ENCODE measurements around the gene CERS3.

CERS3 gene

DNA sequence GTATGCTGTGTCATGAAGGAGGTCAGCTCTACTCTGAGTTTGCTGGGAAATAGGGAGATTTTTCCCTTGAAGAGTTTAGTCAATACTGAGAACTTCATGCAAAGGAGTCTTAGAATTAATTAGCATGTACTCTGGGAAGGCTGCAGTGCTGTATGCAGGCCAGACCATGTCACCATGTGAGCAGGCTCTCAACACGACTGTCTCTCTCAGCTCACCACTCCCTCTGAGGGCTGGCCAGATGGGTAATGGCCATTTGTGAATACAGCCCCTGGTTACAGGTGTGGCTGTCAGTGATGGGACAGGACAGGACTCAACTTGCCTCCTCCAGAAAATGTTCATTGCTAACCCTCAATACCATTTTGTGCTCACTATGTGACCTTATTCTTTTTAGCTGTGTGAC lies 5.1 kb upstream of the CERS3 start:
- Histone ChIP-seq H3K4me1 (ENCODE audit: control insufficient read depth in 5 of 5, insufficient read depth in 5 of 5, low read length in 5 of 5) (peaks cover 0 to 15% (median 4%) of the 10 kb centered on the region in 5 donors), H3K9me3 (ENCODE audit: control insufficient read depth in 5 of 5, low read length in 5 of 5) (no peaks in the 10 kb centered on the region), H3K27me3 (ENCODE audit: control insufficient read depth in 5 of 5, insufficient read depth in 4 of 5, low read length in 5 of 5) (peaks cover 0 to 8% (median 0%) of the 10 kb centered on the region in 5 donors), H3K36me3 (ENCODE audit: control insufficient read depth in 5 of 5, insufficient read depth in 5 of 5, low read length in 5 of 5) (no peaks in the 10 kb centered on the region), H3K27ac (ENCODE audit: low read depth, low read length) (no peak overlapping the region), H3K9ac (ENCODE audit: low read length in 5 of 5) (no peak overlapping the region), H3K4me3 (ENCODE audit: low read depth in 1 of 5, low read length in 5 of 5) (no peak overlapping the region)

- Histone ChIP-seq H3K9ac (ENCODE audit: low read length in 5 of 5) (no peak overlapping the region), H3K27me3 (ENCODE audit: control insufficient read depth in 5 of 5, insufficient read depth in 4 of 5, low read length in 5 of 5) (peaks cover 0 to 8% (median 0%) of the 10 kb centered on the region in 5 donors), H3K9me3 (ENCODE audit: control insufficient read depth in 5 of 5, low read length in 5 of 5) (no peaks in the 10 kb centered on the region), H3K27ac (ENCODE audit: low read depth, low read length) (no peak overlapping the region), H3K4me1 (ENCODE audit: control insufficient read depth in 5 of 5, insufficient read depth in 5 of 5, low read length in 5 of 5) (peaks cover 0 to 15% (median 4%) of the 10 kb centered on the region in 5 donors), H3K4me3 (ENCODE audit: low read depth in 1 of 5, low read length in 5 of 5) (no peak overlapping the region), H3K36me3 (ENCODE audit: control insufficient read depth in 5 of 5, insufficient read depth in 5 of 5, low read length in 5 of 5) (no peaks in the 10 kb centered on the region)
These were observed 3.1 kb upstream of the CERS3 start for GRCh38 chr15:100531823-100532327.

DNA sequence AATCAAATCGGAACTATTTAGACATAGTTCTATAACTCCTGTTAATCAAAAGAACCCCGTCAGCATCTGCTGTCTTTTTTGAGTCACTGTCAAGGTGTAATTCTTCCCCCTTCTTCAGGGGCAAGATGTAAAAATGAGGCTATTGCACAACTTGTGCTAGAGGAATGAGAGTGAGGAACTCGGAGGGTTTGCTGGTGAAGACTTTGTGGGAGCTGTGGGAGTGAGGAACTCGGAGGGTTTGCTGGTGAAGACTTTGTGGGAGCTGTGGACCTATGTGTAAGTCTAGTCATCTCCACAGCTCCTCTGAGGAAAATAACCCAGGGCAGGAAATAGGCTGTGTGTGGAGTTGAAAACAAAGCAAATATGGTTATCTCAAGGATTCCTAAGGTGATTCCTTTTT lies 2.5 kb upstream of the CERS3 start:
- Histone ChIP-seq H3K36me3 (ENCODE audit: control insufficient read depth in 5 of 5, insufficient read depth in 5 of 5, low read length in 5 of 5) (no peaks in the 10 kb centered on the region), H3K4me3 (ENCODE audit: low read depth in 1 of 5, low read length in 5 of 5) (no peak overlapping the region), H3K9ac (ENCODE audit: low read length in 5 of 5) (no peak overlapping the region), H3K9me3 (ENCODE audit: control insufficient read depth in 5 of 5, low read length in 5 of 5) (no peaks in the 10 kb centered on the region), H3K4me1 (ENCODE audit: control insufficient read depth in 5 of 5, insufficient read depth in 5 of 5, low read length in 5 of 5) (peaks cover 0 to 20% (median 10%) of the 10 kb centered on the region in 5 donors), H3K27me3 (ENCODE audit: control insufficient read depth in 5 of 5, insufficient read depth in 4 of 5, low read length in 5 of 5) (peaks cover 0 to 8% (median 0%) of the 10 kb centered on the region in 5 donors), H3K27ac (ENCODE audit: low read depth, low read length) (no peak overlapping the region)

DNA sequence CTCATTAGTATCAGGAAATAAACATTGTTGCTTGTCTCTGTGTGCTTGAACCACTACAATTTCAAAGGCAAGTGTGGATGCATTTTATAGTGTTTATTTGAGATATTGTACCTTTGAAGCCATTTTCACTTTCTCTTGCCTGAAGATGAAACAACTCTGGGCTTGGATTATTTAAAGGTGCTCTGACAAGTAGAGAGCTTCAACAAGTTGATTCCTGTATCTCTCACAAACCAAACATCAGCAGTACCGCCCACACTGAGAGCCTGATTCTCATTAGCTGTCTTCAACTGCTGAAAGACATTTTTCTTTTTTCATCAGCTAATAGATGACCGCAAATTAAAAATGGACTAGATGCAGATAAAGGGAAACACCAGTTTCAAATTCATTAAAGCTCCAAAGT lies 806 bp upstream of the CERS3 start:
- H3K36me3 ChIP-seq (ENCODE audit: control insufficient read depth in 5 of 5, insufficient read depth in 5 of 5, low read length in 5 of 5): no peaks in the 10 kb centered on the region
- H3K27me3 ChIP-seq (ENCODE audit: control insufficient read depth in 5 of 5, insufficient read depth in 4 of 5, low read length in 5 of 5): peaks cover 0 to 8% (median 0%) of the 10 kb centered on the region in 5 donors
- peaks cover 2 to 27% (median 20%) of the 10 kb centered on the region in 5 donors for H3K4me1 ChIP-seq (ENCODE audit: control insufficient read depth in 5 of 5, insufficient read depth in 5 of 5, low read length in 5 of 5)
- H3K4me3 ChIP-seq (ENCODE audit: low read depth in 1 of 5, low read length in 5 of 5): no peak overlapping the region
- H3K27ac ChIP-seq (ENCODE audit: low read depth, low read length): no peak overlapping the region
- no peak overlapping the region for H3K9ac ChIP-seq (ENCODE audit: low read length in 5 of 5)
- no peaks in the 10 kb centered on the region for H3K9me3 ChIP-seq (ENCODE audit: control insufficient read depth in 5 of 5, low read length in 5 of 5)

DNA sequence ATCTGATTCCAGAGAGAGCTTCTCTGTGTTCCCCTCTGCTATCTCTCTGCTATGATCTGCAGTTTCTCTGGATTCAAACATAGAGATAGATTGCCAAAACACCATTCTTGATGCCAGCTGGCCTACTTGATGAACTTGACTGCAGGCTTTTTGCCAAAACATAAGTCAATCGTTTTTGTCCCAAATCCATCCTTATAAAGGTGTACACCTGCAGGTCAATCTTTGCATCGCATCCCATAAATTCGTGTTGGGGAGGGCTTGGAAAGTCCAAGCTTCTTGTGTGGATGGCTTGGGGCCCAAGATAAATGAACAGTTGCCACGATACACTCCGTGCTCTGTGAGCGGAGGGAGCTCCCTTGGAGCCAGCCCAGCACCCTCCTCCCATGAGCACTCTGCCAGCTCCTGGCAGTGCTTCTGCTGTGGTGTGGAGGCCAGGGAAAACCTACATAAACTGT lies 2.7 kb downstream of the CERS3 start:
- Histone ChIP-seq H3K9me3 (ENCODE audit: control insufficient read depth in 5 of 5, low read length in 5 of 5) (no peaks in the 10 kb centered on the region), H3K27me3 (ENCODE audit: control insufficient read depth in 5 of 5, insufficient read depth in 4 of 5, low read length in 5 of 5) (no peaks in the 10 kb centered on the region), H3K36me3 (ENCODE audit: control insufficient read depth in 5 of 5, insufficient read depth in 5 of 5, low read length in 5 of 5) (no peaks in the 10 kb centered on the region), H3K4me3 (ENCODE audit: low read depth in 1 of 5, low read length in 5 of 5) (no peak overlapping the region), H3K9ac (ENCODE audit: low read length in 5 of 5) (no peak overlapping the region), H3K27ac (ENCODE audit: low read depth, low read length) (no peak overlapping the region), H3K4me1 (ENCODE audit: control insufficient read depth in 5 of 5, insufficient read depth in 5 of 5, low read length in 5 of 5) (peaks cover 2 to 27% (median 17%) of the 10 kb centered on the region in 5 donors)

GRCh38 chr15:100525436-100525835 lies 3.3 kb downstream of the CERS3 start:
- Histone ChIP-seq H3K4me1 (ENCODE audit: control insufficient read depth in 5 of 5, insufficient read depth in 5 of 5, low read length in 5 of 5) (peaks cover 2 to 27% (median 17%) of the 10 kb centered on the region in 5 donors), H3K9ac (ENCODE audit: low read length in 5 of 5) (no peak overlapping the region), H3K4me3 (ENCODE audit: low read depth in 1 of 5, low read length in 5 of 5) (no peak overlapping the region), H3K27ac (ENCODE audit: low read depth, low read length) (no peak overlapping the region), H3K27me3 (ENCODE audit: control insufficient read depth in 5 of 5, insufficient read depth in 4 of 5, low read length in 5 of 5) (no peaks in the 10 kb centered on the region), H3K36me3 (ENCODE audit: control insufficient read depth in 5 of 5, insufficient read depth in 5 of 5, low read length in 5 of 5) (no peaks in the 10 kb centered on the region), H3K9me3 (ENCODE audit: control insufficient read depth in 5 of 5, low read length in 5 of 5) (no peaks in the 10 kb centered on the region)

GRCh38 chr15:100524326-100524725 lies 4.4 kb downstream of the CERS3 start:
- Histone ChIP-seq H3K27me3 (ENCODE audit: control insufficient read depth in 5 of 5, insufficient read depth in 4 of 5, low read length in 5 of 5) (no peaks in the 10 kb centered on the region), H3K4me3 (ENCODE audit: low read depth in 1 of 5, low read length in 5 of 5) (no peak overlapping the region), H3K9ac (ENCODE audit: low read length in 5 of 5) (no peak overlapping the region), H3K27ac (ENCODE audit: low read depth, low read length) (no peak overlapping the region), H3K9me3 (ENCODE audit: control insufficient read depth in 5 of 5, low read length in 5 of 5) (no peaks in the 10 kb centered on the region), H3K4me1 (ENCODE audit: control insufficient read depth in 5 of 5, insufficient read depth in 5 of 5, low read length in 5 of 5) (peaks cover 2 to 27% (median 21%) of the 10 kb centered on the region in 5 donors), H3K36me3 (ENCODE audit: control insufficient read depth in 5 of 5, insufficient read depth in 5 of 5, low read length in 5 of 5) (no peaks in the 10 kb centered on the region)

GRCh38 chr15:100521907-100522306 lies 6.8 kb downstream of the CERS3 start:
- Histone ChIP-seq H3K27ac (ENCODE audit: low read depth, low read length) (no peak overlapping the region), H3K4me1 (ENCODE audit: control insufficient read depth in 5 of 5, insufficient read depth in 5 of 5, low read length in 5 of 5) (peaks cover 2 to 27% (median 21%) of the 10 kb centered on the region in 5 donors)

GRCh38 chr15:100520132-100520921 lies 8.4 kb downstream of the CERS3 start:
- Histone ChIP-seq H3K27me3 (ENCODE audit: control insufficient read depth in 5 of 5, insufficient read depth in 4 of 5, low read length in 5 of 5) (no peaks in the 10 kb centered on the region), H3K27ac (ENCODE audit: low read depth, low read length) (no peak overlapping the region), H3K9ac (ENCODE audit: low read length in 5 of 5) (no peak overlapping the region), H3K4me1 (ENCODE audit: control insufficient read depth in 5 of 5, insufficient read depth in 5 of 5, low read length in 5 of 5) (peaks cover 0 to 13% (median 7%) of the 10 kb centered on the region in 5 donors), H3K36me3 (ENCODE audit: control insufficient read depth in 5 of 5, insufficient read depth in 5 of 5, low read length in 5 of 5) (no peaks in the 10 kb centered on the region), H3K4me3 (ENCODE audit: low read depth in 1 of 5, low read length in 5 of 5) (no peak overlapping the region), H3K9me3 (ENCODE audit: control insufficient read depth in 5 of 5, low read length in 5 of 5) (no peaks in the 10 kb centered on the region)

More at GRCh38 chr15:100521907-100522306, 6.8 kb downstream of the CERS3 start:
- Histone ChIP-seq H3K9ac (ENCODE audit: low read length in 5 of 5) (no peak overlapping the region), H3K27me3 (ENCODE audit: control insufficient read depth in 5 of 5, insufficient read depth in 4 of 5, low read length in 5 of 5) (no peaks in the 10 kb centered on the region), H3K36me3 (ENCODE audit: control insufficient read depth in 5 of 5, insufficient read depth in 5 of 5, low read length in 5 of 5) (no peaks in the 10 kb centered on the region), H3K9me3 (ENCODE audit: control insufficient read depth in 5 of 5, low read length in 5 of 5) (no peaks in the 10 kb centered on the region), H3K4me3 (ENCODE audit: low read depth in 1 of 5, low read length in 5 of 5) (no peak overlapping the region)

- H3K27ac ChIP-seq (ENCODE audit: low read depth, low read length): no peak overlapping the region
These were observed 10.9 kb downstream of the CERS3 start for GRCh38 chr15:100517846-100518245.

More at GRCh38 chr15:100517846-100518245, 10.9 kb downstream of the CERS3 start:
- H3K27me3 ChIP-seq (ENCODE audit: control insufficient read depth in 5 of 5, insufficient read depth in 4 of 5, low read length in 5 of 5): peaks cover 0 to 3% (median 0%) of the 10 kb centered on the region in 5 donors
- H3K4me3 ChIP-seq (ENCODE audit: low read depth in 1 of 5, low read length in 5 of 5): no peak overlapping the region
- H3K36me3 ChIP-seq (ENCODE audit: control insufficient read depth in 5 of 5, insufficient read depth in 5 of 5, low read length in 5 of 5): no peaks in the 10 kb centered on the region
- H3K4me1 ChIP-seq (ENCODE audit: control insufficient read depth in 5 of 5, insufficient read depth in 5 of 5, low read length in 5 of 5): peaks cover 0 to 12% (median 0%) of the 10 kb centered on the region in 5 donors
- no peaks in the 10 kb centered on the region for H3K9me3 ChIP-seq (ENCODE audit: control insufficient read depth in 5 of 5, low read length in 5 of 5)
- H3K9ac ChIP-seq (ENCODE audit: low read length in 5 of 5): no peak overlapping the region
